Smooth muscle cell of the brain vasculature (primary cell): ENCODE data around the gene PCBP3.
"Not testable (repeated sequence)": the region's sequence is repeated elsewhere in the genome, so short reads cannot be mapped to it uniquely, and the experiment has no call there.

Source experiments
- DNase-seq: peaks from one replicate; pipeline ENCODE4 v3.0.0-alpha.2; 2012; ENCODE audit warnings: low read depth, low spot score

Gene PCBP3

GRCh38 chr21:45635271-45636151, 8.0 kb upstream of the PCBP3 start:
- DNase-seq = no peak

DNA sequence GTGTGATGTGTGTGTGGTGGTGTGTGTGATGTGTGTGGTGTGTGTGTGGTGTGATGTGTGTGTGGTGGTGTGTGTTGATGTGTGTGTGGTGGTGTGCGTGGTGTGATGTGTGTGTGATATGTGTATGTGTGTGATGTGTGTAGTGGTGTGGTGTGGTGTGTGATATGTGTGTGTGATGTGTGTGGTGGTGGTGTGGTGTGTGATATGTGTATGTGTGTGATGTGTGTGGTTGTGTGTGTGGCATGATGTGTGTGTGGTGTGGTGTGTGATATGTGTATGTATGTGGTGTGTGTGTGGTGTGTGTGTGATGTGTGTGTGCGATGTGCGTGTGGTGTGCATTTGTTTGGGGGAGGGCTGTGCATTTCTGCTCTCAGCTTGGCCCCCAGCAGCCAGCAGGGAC, 7.1 kb upstream of the PCBP3 start:
- DNase-seq = no peak

- DNase-seq = no peak
Observed at GRCh38 chr21:45636951-45637646, 6.4 kb upstream of the PCBP3 start.

- no peak for DNase-seq
Observed at GRCh38 chr21:45637883-45638282, 5.6 kb upstream of the PCBP3 start.

GRCh38 chr21:45638707-45639106, 4.8 kb upstream of the PCBP3 start:
- no peak for DNase-seq

- no peak for DNase-seq
Observed at GRCh38 chr21:45639206-45640000, 4.1 kb upstream of the PCBP3 start.

DNA sequence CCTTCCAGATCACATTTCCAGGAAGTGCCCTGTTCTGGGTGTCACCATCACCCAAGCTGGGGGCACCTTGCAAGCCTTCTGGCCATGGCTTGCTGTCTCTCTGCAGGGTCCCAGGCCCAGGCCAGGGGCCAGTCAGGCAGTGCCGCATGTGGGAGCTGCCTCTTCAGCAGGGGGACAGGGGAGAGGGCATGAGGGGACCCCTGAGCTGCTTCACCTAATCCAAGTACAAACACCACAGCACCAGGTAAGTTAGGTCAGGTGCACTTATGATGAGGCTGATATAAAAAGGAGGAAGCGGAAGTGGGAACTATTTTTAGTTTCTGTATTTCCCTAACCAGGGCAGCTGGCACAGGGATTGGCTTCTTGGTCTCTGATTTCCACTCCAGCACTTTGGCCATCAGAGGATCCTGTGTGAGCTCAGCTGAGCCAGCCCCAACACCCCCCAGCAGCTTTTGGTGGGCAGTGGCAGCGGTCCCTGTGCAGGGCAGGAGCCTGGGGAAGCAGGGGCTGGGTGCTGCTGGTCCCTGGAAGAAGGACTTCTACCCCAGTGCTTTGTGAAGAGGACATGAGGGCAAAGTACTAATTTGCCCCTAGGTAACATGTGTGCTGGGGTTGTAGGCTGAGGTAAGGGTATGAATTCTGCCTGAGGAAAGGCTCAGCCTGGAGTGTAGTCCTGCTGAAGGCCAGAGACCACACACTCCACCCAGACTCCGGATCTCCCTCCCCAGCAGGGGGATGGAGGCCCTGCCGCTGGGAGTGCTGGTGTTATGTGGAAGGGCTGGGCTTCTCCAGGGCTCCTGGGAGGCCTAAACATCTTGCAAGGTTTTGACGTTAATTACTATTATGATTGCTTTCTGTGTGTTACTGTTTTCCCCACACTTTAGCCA, 3.3 kb upstream of the PCBP3 start:
- no peak for DNase-seq

GRCh38 chr21:45640888-45641479, 2.5 kb upstream of the PCBP3 start:
- DNase-seq = peak; percentile 64

- no peak for DNase-seq
Observed at GRCh38 chr21:45641480-45642035, 2.0 kb upstream of the PCBP3 start.

- DNase-seq = no peak
Observed at GRCh38 chr21:45642122-45642813, 1.3 kb upstream of the PCBP3 start.

DNA sequence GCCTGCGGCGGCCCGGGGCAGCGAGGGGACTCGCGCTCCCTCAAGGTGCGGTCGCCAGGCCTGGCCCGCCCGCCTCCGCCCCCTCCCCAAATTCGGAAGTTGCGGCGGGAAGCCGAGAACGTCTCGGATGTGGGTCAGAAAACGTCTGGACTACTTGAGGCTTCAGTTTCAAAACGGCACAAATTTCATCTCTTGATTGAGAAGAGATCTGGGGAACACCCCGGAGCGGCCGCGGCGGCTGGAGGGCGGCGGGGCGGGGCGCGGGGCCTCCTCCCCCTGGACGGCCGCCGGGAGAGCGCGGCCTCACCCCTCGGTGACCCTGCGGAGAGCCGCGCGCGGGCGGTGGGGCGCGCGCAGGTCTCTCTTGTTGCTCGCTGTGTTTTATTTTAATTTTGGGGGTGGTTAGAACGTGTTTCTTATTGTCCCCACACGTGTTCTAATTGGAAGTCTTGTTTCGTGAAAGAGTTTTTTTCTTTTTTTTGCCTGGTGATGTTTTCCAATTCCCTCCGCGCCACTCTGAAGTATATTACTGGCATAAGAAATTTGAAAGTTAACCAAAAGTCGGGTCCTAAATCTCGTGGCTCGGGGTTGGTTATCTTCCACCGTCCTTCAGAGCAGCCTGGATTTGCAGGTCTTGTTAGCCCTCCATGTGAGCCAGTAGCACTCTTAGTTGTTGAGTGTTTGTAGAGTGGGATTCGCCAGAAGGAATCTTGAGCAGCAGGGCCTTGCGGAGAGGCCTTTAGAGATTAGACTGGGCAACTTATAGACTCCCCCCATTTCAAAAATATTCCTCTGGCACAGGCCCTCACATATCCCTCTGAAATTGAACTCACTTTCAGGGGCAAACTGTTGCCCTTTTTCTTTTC, 749 bp downstream of the PCBP3 start:
- no peak for DNase-seq

DNA sequence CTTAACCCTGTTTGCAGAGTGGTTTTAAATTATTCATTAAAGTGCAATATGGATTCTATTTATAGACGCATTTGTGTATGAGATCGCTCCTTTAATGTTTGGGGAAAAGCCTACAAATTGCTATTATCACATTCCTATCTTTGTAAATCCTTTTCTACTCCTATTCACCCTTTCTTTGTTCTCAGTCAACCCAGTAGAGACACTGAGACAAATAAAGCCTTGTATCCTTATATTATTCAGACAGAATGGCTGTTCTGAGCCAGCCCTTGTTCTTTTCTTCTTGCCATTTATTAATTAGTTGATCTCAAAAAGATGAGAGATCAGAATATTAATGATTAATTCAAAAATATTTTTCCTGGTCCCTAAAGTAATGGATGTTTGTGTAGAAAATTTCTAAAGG, 8.4 kb downstream of the PCBP3 start:
- no peak for DNase-seq

DNA sequence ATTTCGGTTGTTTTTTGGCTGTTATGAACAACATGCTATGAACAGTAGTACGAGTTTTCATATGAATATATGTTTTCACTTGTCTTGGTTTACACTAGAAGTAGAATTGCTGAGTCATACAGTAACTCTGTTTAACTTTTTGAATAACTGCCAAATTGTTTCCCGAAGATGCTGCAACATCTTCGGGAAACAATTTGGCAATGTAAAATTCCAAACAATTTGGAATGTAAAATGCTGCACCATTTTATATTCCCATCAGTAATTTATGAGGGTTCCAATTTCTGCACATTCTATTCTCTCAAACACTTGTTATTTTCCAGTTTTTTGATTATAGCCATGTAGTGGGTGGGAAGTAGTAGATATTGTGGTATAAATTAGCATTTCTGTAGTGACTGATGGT, 11.6 kb downstream of the PCBP3 start:
- no peak for DNase-seq

GRCh38 chr21:45656114-45656513, 12.6 kb downstream of the PCBP3 start:
- DNase-seq = not testable (repeated sequence)

- not testable (repeated sequence) for DNase-seq
Observed at GRCh38 chr21:45661913-45662622, 18.5 kb downstream of the PCBP3 start.

GRCh38 chr21:45662623-45663245, 19.2 kb downstream of the PCBP3 start:
- not testable (repeated sequence) for DNase-seq

- DNase-seq = no peak
Observed at GRCh38 chr21:45669382-45669781, 25.9 kb downstream of the PCBP3 start.

GRCh38 chr21:45670731-45671130, 27.2 kb downstream of the PCBP3 start:
- no peak for DNase-seq
